Measurements from ENCODE around the gene MFSD12.

DNA sequence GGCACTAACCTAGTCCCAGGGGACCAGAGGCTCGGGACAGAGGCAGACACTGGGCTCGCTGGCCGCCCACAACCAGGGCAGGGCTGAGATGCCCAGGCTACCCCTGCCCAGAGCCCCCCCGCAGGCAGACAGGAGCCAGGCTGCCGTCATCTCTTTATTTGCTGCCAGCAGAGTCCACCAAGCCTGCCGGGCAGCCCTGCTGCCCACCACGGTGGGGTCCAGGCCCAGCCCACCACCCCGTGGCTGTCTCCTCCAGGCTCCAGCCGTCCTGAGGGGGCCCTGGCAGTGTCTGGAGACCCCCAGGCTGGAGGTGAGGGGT is 13.4 kb downstream of the MFSD12 start:
- TF ChIP-seq CTCF (conservative IDR thresholded peaks at IDR 0.05 in 1 of 2, IDR thresholded peaks at IDR 0.05 in 1 of 2; ENCODE audit: extremely low read depth in 1 of 2, insufficient read depth in 1 of 2, low read depth in 1 of 2, low read length in 2 of 2) (no peak), EZH2 (IDR thresholded peaks at IDR 0.05; ENCODE audit: borderline replicate concordance, low read length) (no peak)

Measured in mammary epithelial cell (primary cell).